ENCODE measurements around the gene DNAAF5. TPM values are rescaled to one million over a fixed set of nuclear protein-coding genes. Genes with fewer than 3 reads are reported as not detected.
"Not testable (repeated sequence)": the region's sequence is repeated elsewhere in the genome, so short reads cannot be mapped to it uniquely, and the experiment has no call there.

Gene DNAAF5
- polyA plus RNA-seq, 4 donors: 29.2 to 45.5 (median 36.3) TPM

DNA sequence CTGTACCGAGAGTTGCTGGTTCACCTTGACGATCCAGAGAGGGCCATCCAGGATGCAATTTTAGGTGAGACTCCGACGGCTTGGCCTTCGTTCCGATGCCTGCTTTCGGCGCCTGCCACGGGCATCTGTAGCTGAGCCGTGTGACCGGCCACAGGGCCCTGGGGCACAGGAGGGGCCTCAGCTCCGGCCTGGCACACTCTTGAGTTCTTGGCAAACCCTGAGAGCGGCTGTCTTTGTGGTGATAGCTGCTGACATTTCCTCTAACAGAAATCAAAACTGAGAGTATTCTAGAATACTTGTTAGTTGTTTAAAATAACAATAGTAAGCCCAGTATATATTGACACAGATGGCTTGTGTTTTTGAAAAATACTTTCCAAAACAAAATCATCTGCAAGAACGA is 53.6 kb downstream of the DNAAF5 start:
- no peak for DNase-seq (ENCODE audit: low read depth in 4 of 4, low spot score in 2 of 4)

DNA sequence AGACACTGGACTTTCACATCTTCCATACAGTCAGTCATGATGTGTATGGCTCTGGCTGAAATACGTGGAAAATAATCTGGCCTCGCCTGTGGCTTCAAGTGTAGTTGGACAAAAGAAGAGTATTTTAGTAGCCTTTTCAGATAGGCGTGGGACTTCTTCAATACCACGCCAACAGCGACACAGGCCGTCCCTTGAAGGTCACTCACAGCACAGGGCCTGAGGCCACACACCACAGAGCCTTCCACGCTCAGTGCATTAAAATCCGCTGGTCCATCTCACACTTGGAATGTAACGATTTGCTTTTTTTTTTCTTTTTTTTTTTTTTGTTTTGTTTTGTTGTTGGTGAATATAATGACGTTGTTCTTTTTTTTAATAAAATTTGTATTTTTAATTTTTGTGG is 54.0 kb downstream of the DNAAF5 start:
- no peak for DNase-seq (ENCODE audit: low read depth in 4 of 4, low spot score in 2 of 4)

DNA sequence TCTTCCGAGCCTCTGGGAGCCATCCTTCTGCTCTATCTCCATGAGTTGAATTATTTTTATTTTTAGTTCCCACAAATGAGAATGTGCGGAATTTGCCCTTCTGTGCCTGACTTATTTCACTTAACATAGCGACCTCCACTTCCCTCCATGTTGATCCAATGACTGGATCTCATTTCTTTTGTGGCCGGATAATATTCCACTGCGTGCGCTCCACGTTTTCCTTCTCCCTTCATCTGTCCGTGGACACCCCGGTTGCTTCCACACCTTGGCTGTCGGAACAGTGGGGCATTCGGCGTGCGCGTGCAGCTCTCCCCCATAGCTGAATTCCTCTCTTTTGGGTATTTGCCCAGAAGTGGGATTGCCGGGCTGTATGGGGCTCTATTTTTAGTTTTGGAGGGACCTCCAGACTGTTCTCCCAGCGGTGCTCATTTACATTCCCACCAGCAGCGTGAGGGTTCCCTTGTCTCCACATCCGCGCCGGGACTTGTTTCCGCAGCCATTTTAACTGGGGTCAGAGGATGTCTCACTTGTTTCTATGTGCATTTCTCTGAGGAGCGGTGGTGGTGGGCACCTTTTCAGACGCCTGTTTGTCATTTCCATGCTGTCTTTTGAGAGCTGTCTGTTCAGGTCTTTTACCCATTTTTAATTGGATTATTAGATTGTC is 54.8 kb downstream of the DNAAF5 start:
- DNase-seq (ENCODE audit: low read depth in 4 of 4, low spot score in 2 of 4): no peak

DNA sequence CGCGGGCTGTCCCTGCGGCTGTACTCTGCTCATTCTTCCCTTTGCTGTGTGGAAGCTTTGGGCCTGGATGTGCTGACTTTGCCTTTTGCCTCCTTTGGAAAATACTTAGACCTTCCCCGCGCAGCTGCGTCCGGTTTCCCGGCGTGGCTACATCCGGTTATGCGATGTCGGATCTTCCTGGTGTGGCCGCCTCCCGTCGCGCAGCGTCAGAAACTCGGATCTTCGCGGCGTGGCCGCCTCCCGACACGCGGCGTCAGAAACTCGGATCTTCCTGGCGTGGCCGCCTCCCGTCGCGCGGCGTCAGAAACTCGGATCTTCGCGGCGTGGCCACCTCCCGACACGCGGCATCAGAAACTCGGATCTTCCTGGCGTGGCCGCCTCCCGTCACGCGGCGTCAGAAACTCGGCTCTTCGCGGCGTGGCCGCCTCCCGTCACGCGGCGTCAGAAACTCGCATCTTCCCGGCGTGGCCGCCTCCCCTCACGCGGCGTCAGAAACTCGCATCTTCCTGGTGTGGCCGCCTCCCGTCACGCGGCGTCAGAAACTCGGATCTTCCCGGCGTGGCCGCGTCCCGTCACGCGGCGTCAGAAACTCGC is 55.5 kb downstream of the DNAAF5 start:
- no peak for DNase-seq (ENCODE audit: low read depth in 4 of 4, low spot score in 2 of 4)

DNA sequence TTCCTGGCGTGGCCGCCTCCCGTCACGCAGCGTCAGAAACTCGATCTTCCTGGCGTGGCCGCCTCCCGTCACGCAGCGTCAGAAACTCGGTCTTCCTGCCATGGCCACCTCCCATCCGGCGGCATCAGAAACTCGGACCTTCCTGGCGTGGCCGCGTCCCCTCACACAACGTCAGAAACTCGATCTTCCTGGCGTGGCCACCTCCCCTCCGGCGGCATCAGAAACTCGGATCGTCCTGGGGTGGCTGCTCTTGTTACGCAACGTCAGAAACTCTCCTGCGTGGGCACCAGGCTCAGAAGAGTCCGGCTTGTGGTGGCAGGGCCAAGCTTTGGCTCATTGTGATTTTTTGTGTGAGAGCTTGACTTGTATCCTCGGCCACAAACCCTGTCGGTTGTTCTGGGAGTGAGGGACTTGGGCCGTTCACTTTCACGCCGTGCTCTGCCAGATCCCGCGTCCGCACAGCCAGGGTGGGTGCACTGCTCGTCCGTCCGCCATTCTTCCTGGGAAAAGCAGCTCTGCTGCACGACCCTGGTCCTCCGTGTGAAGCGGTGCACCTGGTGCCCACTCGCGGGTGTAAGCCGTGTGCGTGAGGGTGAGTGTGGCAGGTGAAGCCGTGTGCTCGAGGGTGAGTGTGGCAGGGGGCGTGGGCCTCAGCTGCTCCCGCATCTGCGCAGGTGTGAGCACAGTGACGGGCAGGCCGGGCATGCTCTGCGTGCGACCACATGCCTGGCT is 56.4 kb downstream of the DNAAF5 start:
- DNase-seq (ENCODE audit: low read depth in 4 of 4, low spot score in 2 of 4): no peak

DNA sequence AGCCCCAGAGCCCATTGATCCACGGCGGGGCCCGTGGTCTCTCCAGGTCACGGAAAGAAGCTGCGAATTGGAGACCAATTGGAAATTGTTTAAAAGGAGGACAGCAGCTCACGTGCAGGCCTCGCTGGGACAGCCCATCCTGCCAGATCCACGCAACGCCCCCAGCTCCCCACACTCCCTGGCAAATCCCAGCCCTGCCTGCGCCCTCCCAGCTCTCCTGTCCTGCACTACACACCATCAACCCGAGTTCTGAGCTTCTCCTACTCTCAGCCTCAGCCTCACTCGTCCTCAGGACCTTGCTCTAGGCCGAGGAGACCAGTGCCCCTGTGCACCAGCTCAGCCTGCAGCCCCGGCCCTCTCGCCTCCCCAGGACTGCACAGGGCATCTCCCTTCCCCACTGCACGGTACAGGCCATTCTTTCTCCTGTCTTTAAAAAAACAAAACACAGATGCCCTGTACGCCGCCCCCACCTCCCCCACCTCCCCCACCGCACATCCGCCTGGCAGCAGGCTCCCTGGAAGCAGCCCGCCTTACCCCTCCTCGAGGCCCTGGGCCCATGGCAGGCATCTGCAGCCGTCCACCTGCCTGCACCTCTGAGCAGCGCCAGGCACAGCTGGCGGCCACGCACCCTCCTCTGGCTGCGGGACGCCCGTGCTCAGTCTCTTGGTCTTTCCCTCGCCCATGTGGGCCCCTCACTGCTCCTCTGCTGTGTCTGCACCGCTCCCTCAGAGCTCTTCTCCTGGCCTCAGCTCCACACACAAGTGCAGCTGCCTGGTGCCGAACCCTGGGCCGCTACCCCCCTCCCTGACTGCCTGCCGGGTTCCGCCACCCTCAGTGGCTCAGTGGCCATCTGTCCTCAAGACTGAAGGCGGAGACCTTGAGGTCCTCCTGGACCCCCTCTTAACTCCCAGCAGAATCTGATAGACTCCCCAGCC is 57.3 kb downstream of the DNAAF5 start:
- no peak for DNase-seq (ENCODE audit: low read depth in 4 of 4, low spot score in 2 of 4)

DNA sequence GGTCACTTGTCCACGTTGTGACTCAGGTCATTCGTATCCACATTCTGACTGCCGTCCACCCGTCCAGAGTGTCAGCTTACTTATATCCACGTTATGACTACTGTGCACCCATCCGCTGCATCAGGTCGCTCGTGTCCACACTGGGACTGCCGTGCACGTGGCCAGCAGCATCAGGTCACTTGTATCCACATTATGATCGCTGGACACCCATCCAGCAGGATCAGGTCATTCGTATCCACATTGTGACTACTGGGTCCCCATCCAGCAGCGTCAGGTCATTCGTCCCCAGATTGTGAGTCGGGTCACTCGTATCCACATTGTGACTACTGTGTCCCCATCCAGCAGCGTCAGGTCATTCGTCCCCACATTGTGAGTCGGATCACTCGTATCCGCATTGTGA is 58.5 kb downstream of the DNAAF5 start:
- DNase-seq (ENCODE audit: low read depth in 4 of 4, low spot score in 2 of 4): no peak

DNA sequence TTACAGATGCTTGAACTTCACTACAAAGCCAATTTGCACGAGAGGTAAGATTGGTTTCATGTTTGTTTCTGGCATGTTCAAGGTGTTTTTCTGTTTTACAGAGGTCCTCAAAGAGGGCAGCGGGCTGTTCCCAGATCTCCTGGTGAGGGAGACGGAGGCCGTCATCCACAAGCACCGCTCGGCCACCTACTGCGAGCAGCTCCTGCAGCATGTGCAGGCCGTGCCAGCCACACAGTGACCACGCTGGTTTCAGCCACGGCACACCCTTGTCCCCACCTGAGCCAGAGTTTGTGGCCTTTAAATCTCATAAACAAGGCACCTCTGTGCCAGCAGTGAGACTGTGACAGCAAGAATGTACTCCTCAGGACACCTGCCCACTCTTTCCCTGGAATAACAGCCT is 58.9 kb downstream of the DNAAF5 start:
- DNase-seq (ENCODE audit: low read depth in 4 of 4, low spot score in 2 of 4): no peak

DNA sequence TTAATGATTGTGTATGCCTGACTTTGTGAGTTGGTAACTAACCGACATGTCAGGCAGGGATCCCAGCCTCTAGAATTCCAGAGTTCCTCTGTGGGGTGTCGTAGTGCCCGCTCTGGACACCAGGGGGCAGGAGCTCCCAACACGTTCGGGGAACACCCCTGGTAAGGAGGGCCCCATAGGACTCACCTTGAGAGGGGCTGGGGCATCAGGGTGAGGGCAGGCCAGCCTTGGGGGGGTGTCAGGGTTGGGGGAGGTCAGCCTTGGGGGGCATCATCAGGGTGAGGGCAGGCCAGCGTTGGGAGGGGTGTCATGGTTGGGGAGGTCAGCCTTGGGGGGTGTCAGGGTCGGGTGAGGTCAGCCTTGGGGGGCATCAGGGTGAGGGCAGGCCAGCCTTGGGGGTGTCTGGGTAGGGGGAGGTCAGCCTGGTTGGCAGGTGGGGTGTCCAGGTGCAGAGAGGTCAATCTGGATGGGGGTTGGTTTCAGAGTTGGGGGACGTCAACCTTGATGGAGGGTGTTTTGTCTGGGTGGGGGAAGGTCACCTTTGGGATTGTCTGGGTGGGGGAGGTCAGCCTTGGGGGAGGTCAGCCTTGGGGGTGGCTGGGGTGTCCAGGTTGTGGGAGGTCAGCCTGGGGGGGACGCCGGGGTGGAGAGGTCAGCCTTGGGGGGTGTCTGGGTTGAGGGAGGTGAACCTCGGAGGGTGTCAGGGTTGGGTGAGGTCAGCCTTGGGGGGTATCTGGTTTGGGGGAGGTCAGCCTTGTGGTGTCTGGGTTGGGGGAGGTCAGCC is 60.2 kb downstream of the DNAAF5 start:
- DNase-seq (ENCODE audit: low read depth in 4 of 4, low spot score in 2 of 4): no peak

DNA sequence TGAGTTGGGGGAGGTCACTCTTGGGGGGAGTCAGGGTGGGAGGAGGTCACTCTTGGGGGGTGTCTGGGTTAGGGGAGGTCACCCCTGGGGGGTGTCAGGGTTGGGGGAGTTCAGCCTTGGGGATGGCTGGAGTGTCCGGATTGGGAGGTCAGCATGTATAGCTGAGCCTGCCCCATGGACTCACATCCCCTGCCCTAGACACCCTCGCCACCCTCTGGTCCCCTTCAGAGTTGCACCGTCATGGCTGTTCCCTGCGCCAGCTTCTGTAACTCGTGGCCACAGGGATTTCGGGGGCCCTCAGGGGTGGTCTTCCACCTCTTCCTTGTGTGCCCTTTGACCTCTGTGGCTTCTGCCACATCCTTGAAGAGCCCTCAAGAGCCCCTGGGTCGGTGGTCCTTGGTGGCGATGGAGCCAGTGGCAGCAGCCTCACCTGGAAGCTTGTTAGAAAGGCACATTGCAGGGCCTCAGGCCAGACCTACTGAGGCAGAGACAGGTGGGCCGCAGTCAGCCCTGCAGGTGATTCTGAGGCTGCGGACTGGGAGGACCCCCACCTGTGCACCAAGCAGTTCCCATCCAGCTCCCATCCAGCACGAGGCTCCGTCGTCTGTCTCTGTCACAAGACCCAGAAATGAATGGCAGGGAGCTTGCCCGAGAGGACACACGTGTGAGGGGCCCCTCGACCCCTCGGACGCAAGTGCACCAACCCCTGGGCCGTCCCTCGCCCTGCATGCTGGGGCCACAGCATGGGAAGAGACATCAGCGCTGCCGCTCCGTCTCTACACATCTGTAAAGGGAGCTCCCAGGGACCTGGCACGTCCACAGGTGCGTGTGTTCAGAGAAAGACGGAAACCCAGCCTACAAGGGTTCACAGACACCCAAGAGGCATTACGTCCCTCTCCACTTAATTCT is 61.1 kb downstream of the DNAAF5 start:
- no peak for DNase-seq (ENCODE audit: low read depth in 4 of 4, low spot score in 2 of 4)

DNA sequence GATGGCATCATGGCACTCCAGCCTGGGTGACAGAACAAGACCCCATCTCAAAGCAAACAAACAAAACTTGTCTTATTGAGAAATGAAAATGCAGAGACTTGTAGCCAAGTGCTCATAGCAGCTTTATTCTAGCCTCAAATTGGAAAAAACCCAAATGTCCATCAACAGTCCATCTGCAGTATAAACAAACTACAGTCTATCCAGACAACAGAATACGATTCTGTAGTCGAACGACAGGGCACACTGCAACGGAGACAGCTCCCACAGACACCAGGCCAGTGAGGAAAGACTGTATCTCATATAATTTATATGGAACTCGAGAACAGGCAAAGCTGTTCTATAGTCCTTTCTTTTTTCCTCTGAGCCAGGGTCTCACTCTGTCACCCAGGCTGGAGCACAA is 65.0 kb downstream of the DNAAF5 start:
- no peak for DNase-seq (ENCODE audit: low read depth in 4 of 4, low spot score in 2 of 4)

DNA sequence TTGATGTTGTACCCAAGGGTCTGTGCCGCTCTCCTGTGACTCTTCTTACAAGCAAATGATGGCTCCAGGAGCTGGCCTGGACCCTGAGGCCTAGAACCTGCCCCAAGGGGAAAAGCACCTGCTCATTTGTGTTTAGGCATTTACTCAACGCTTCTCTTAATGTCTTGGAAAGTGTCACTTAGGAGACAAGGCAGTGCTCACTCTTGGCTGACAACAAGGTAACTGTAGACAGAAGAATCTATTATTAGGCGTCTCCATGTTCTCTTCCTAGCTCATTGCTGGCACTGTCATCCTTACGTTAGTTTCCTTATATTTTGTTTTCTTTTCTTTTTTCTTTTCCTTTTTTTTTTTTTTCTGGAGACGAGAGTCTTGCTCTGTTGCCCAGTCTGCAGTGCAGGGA is 67.7 kb downstream of the DNAAF5 start:
- DNase-seq (ENCODE audit: low read depth in 4 of 4, low spot score in 2 of 4): no peak

DNA sequence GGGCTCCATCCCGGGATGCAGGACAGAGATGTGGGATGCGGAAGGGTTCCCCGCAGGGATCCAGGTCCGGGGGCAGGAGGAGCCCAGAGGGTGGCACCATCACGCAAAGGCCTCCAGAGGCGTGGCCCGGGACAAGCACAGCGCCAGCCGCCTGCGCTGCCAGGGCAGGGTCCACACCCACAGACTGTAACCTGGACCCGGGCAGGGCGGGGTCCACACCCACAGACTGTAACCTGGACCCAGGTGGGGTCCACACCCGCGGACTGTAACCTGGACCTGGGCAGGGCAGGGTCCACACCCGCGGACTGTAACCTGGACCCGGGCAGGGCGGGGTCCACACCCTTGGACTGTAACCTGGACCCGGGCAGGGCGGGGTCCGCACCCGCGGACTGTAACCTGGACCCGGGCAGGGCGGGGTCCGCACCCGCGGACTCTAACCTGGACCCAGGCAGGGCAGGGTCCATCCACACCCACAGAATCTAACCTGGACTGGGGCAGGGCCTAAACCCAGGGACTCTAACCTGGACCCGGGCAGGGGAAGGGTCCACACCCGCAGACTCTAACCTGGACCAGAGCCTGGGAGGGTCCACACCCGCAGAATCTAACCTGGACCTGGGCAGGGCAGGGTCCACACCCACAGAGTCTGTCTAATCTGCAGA is 68.3 kb downstream of the DNAAF5 start:
- no peak for DNase-seq (ENCODE audit: low read depth in 4 of 4, low spot score in 2 of 4)

DNA sequence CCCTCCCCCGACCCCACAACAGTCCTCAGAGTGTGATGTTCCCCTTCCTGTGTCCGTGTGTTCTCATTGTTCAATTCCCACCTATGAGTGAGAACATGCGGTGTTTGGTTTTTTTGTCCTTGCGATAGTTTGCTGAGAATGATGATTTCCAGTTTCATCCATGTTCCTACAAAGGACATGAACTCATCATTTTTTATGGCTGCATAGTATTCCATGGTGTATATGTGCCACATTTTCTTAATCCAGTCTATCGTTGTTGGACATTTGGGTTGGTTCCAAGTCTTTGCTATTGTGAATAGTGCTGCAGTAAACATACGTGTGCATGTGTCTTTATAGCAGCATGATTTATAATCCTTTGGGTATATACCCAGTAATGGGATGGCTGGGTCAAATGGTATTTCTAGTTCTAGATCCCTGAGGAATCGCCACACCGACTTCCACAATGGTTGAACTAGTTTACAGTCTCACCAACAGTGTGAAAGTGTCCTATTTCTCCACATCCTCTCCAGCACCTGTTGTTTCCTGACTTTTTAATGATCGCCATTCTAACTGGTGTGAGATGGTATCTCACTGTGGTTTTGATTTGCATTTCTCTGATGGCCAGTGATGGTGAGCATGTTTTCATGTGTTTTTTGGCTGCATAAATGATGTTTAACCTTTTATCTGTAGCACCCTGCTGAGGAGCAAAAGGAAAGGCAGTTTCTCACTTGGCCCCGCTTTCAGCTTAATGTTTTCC is 70.1 kb downstream of the DNAAF5 start:
- DNase-seq (ENCODE audit: low read depth in 4 of 4, low spot score in 2 of 4): not testable (repeated sequence)

DNA sequence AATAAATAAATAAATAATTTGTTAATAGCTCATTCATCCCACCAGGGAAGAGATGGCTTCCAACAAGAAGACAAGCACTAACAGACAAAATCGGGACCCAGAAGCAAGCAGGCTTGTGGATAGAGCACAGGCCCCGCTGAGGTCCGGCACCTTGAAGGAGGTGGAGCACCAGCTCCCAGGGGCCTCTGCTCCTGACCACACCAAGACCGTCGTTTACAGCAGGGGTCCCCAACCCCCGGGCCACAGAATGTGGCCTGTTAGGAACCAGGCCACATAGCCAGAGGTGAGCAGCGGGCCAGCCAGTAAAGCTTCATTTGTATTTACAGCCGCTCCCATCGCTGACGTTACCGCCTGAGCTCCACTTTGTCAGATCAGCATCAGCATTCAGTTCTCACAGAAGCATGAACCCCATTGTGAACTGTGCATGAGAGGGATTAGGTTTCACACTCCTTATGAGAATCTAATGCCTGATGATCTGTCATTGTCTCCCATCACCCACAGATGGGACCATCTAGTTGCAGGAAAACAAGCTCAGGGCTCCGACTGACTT is 72.5 kb downstream of the DNAAF5 start:
- no peak for DNase-seq (ENCODE audit: low read depth in 4 of 4, low spot score in 2 of 4)

DNA sequence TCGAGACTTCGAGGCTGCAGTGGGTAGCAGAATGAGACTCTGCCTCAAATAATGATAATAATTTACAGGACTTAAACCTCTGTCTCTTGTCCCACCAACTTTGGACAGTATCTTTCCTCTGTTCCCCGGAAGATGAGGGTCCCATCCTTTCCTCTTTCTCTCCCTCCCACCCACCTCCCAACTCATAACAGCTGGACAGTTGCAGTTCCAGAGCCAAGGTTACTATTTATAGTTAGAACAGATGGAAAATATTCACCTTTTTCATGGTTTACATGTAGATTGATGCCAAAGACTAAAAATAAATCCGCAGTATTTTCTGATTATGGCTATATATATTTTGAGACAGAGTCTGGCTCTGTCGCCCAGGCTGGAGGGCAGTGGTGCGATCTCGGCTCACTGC is 74.2 kb downstream of the DNAAF5 start:
- no peak for DNase-seq (ENCODE audit: low read depth in 4 of 4, low spot score in 2 of 4)

DNA sequence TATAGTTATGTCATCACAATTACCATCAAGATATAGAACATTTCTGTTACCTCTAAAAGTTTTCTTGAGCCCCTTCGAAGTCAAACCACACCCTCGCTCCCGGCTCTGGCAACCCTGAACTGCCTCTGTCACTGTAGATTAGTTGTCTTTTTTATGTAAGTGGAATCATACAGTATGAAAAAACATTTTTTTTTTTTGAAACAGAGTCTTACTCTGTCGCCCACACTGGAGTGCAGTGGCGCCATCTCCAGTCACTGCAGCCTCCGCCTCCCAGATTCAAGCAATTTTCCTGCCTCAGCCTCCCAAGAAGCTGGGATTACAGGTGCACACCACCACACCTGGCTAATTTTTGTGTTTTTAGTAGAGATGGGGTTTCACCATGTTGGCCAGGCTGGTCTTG is 74.9 kb downstream of the DNAAF5 start:
- DNase-seq (ENCODE audit: low read depth in 4 of 4, low spot score in 2 of 4): not testable (repeated sequence)

DNA sequence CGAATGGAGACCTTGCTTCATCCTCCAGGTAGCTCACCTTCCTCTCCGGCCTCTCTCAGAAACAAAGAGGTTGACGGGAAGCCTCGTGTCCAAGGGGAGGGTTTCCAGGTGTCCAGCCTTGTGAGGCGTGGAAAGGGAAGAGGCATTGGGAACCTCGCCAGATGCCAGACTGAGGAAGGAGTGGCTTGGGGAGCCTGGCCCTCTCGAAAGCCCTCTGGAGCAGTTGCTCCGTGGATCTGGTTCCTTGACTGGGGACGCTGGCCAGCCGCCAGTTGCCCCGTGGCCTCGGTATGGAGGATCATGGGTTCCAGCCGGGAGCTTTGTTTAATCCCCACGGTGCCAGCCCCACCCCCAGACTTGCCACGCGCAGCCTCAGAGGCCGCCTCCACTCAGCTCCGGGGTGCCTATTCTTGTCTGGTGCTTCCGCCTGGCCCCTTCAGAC is 75.5 kb downstream of the DNAAF5 start:
- DNase-seq (ENCODE audit: low read depth in 4 of 4, low spot score in 2 of 4): no peak
